Activated CD8-positive, alpha-beta memory T cell treated with anti-CD3 and anti-CD28 coated beads for 36 hours (primary cell): ENCODE results near the gene GK. TPM values are rescaled to one million over a fixed set of nuclear protein-coding genes. Genes with fewer than 3 reads are reported as not detected.
"Not testable (repeated sequence)": the region's sequence is repeated elsewhere in the genome, so short reads cannot be mapped to it uniquely, and the experiment has no call there.

ENCODE experiments used
- CTCF ChIA-PET: fragments of 350-600 bp; sonication (Branson Sonifier 250); formaldehyde crosslinking; loops from one replicate; lab custom pipeline; 2021; ENCODE audit warnings: antibody characterized with exemption; lab: Charles Lee
- POLR2A ChIA-PET: fragments of 350-600 bp; sonication (Branson Sonifier 250); formaldehyde crosslinking; loops from one replicate; lab custom pipeline; 2021; ENCODE audit warnings: antibody characterized with exemption; lab: Charles Lee
- total RNA-seq, 2 experiments: library from RNA; stranded (reverse); gene quantifications; one replicate each; pipeline ENCODE4 v1.2.3, GENCODE V29; 2021

The GK gene
- total RNA-seq, result 10 to 100 TPM; 28.3 to 30.9 TPM

DNA sequence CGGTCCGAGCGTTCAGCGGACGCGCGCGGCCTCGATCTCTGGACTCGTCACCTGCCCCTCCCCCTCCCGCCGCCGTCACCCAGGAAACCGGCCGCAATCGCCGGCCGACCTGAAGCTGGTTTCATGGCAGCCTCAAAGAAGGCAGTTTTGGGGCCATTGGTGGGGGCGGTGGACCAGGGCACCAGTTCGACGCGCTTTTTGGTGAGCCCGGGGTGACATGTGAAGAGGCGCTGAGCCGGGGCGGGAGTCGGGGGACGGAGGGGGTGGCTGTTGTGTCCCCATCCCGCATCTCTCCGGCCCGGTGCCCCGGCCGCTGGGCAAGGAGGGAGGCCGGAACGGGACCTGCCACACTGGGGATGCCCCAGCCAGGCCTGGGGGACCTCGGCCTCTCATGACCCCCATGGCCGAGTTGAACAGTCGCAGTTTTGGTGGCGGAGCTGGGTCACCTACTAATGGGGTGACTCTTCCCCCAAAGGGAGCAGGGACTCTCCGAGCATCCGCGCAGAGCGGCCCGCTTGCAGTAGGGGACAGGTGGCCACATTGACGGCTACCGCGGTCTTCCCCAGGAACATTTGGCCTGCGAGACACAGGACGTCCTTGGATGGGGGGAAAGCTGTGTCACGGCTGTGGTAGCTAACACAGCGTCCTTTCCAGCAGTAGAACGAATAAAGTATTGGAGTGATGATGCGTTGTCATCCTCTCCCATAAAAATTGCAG is at the start of gene GK:
TSS of gene GK (plus strand) at position 9 of the 717 bp plus-strand sequence. CDS start at position 124, 115 bp downstream.
- POLR2A ChIA-PET, result no interaction called here
- CTCF ChIA-PET, result no interaction called here

DNA sequence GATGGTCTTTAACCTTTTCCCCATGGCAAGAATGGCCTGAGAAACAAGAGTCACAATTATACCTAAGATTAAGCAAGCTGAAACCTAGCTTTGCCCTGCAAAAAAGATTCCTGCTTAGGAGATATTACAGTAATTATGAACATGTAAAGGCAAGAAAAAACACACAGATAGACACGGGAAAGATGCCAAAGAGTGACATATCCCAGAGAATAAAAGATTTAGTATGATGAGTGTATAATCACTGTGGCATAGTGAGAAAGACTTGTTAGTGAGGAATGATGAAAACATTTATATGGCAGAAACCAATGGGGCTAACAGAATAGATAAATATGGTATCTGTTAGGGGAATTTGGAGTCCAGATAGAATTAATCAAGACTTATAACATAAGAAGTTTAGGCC is 46.1 kb upstream of the GK start:
- ChIA-PET CTCF (no interaction called here), POLR2A (no interaction called here)

DNA sequence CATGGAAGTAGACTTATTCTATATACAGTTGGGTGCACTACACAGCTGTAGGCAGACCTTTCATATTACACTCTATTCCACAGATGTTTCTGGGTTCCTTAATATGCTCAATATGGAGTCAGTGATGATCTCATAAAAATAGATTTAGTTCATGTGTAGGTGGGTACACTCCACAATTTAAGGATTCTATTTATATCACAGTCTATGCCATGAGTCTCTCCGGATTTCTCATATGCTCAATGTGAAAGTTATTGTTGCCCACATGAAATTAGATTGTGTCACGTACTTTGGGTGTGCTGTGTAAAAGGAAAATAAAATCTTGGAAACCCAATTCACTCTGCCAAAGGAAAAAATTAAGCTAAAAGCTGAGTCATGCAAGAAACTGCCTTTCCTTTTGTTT is 43.2 kb upstream of the GK start:
- CTCF ChIA-PET, result no interaction called here

DNA sequence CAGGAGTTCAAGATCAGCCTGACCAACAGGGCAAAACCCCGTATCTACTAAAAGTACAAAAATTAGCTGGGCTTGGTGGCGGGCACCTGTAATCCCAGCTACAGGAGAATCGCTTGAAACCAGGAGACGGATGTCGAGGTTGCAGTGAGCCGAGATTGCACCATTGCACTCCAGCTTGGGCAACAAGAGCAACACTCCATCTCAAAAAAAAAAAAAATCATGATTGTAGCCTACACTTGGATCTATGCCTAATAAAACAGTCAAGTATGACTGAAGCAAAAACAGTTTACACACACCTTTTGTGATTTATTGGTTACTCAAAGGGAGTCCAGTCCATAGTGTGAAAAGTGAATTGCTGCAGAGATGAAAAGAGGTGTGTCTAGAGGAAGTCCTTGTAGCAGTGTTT is 41.0 kb upstream of the GK start:
- ChIA-PET CTCF (no interaction called here), POLR2A (no interaction called here)

More for the DNA sequence above, 43.2 kb upstream of the GK start:
- POLR2A ChIA-PET, result no interaction called here

DNA sequence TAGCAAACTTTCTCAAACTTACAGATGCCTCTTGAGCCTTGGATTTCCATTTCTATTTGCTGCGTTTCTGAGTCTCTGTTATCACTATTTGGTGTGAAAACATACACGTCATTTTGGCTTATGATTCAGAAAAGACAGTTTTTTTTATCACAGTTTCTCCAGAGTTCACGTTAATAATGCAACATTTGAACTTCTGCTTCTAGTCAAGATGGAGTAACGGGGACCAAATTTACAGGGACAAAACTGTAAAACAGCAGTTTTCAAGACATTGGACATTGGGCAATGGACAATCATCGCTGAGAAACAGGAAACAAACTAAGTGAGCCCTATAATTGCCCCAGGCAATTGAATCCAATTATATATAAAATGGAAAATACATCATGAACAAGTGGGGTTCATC is 39.5 kb upstream of the GK start:
- POLR2A ChIA-PET, result no interaction called here
- CTCF ChIA-PET, result no interaction called here

DNA sequence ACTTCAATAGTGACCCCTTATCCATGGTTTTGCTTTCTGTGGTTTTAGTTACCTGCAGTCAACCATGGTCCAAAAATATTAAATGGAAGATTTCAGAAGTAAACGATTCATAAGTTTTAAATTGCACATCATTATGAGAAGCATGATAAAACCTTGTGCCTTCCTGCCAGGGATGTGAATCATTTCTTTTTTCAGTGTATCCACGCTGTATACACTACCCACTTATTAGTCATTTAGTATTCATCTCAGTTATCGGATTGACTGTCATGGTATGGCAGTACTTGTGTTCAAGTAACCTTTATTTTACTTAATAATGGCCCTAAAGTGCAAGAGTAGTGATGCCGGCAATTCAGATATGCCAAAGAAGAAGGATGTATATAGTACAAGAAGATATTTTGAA is 38.0 kb upstream of the GK start:
- POLR2A ChIA-PET, result no interaction called here
- CTCF ChIA-PET, result no interaction called here

DNA sequence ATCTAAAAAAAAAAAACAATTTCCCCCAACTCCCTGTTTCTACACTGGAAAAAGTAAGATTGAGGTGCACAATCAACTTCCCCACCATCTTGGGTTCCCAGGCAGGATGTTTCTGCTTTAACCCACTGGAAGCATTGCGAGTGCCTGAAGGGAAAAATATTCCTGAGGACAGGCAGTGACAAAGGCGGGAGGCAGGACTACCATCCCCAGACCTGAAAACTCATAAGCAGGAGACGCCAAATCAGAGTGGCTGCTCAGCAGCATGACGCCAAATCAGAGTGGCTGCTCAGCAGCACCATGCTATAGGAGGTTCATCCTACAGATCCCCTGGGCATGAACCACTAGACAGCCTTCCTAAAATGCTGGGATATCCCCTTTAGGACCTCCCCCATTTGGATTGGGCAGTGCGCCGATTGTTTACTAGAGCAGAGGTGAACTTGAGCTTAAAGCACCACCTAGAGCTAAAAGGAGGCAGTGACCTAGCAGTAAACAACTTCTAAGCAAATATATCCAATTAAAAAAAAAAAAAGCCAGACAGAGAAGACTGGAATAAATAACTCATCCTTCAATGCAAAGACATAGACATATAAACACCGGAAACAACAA is 35.0 kb upstream of the GK start:
- ChIA-PET POLR2A (no interaction called here), CTCF (no interaction called here)

DNA sequence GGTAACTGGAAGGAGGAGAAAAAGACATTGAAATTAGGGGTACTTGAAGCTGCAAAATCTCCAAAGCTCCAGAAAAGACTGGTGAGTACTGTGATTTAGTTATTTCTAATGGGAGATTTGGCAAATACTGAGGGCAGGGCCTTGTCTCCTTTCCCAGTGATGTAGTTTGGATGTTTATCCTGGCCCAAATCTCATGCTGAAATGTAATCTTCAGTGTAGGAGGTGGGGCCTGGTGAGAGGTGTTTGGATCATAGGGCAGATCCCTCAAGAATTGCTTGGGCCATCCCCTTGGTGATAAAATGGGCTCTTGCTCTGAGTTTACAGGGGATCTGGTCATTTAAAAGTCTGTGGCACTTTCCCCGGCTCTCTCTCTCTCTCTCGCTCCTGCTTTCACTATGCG is 33.1 kb upstream of the GK start:
- CTCF ChIA-PET, result no interaction called here

DNA sequence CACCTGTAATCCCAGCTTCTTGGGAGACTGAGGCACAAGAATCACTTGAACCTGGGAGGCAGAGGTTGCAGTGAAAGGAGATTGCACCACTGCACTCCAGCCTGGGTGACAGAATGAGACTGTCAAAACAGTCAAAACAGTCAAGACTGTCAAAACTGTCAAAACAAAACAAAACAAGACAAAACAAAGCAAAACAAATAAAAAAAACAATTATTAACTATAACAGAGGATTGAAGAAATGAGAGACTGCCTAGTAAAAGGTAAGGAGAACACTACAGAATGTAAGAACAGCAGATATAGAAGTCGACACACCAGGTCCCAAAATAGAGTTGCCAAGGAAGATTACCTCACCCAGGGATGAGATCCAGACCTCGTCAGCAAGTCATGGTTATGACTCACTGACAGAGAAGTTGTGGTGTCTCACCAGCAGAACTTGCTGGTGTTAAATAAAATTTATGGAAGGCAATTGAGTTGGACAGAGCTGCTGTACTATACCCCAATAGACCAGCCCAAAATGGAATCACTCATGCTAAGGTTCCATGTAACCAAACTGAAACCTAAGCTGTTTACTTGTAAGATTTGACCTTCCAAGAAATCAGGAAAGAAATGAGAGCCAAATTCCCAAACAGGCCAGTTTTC is 32.1 kb upstream of the GK start:
- ChIA-PET CTCF (no interaction called here), POLR2A (no interaction called here)

More for the DNA sequence above, 33.1 kb upstream of the GK start:
- POLR2A ChIA-PET, result no interaction called here

DNA sequence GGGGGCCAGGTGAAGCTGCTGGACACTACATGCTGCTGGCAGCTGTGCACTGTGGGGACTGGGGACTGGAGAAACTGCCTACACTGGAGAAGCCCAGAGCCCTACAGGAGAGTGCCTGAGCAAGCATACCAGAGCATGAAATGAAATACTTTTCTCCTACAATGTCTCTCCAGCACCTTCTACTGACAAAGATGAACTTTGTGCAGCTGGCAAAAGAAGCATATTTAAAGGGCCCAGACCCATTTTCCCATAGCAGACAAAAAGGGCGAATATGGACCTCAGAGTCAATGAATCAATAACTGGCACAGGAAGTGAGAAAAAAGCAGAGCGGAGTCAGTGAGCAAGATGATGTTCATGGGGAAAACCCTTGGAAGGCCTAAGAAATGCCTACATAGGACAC is 30.9 kb upstream of the GK start:
- POLR2A ChIA-PET, result no interaction called here
- CTCF ChIA-PET, result no interaction called here

DNA sequence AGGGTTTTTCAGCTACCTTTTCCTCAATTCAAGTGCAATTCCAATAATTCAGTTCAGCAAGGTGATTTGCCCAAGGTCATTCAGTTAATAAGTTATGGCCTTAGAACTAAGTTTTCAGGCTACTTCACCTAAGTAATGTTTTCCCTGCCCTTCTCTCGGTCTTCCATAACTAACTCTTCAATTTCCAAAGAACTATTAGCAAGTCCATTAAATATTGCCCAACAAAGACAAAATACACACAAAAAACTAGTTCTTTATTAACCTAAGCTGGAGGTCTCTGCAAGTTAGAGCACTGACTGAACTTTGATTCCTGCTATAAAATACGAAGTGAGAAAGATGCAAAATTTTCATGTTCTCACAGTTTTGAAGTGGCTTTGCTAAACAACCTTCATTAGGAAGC is 26.8 kb upstream of the GK start:
- ChIA-PET CTCF (no interaction called here), POLR2A (no interaction called here)

DNA sequence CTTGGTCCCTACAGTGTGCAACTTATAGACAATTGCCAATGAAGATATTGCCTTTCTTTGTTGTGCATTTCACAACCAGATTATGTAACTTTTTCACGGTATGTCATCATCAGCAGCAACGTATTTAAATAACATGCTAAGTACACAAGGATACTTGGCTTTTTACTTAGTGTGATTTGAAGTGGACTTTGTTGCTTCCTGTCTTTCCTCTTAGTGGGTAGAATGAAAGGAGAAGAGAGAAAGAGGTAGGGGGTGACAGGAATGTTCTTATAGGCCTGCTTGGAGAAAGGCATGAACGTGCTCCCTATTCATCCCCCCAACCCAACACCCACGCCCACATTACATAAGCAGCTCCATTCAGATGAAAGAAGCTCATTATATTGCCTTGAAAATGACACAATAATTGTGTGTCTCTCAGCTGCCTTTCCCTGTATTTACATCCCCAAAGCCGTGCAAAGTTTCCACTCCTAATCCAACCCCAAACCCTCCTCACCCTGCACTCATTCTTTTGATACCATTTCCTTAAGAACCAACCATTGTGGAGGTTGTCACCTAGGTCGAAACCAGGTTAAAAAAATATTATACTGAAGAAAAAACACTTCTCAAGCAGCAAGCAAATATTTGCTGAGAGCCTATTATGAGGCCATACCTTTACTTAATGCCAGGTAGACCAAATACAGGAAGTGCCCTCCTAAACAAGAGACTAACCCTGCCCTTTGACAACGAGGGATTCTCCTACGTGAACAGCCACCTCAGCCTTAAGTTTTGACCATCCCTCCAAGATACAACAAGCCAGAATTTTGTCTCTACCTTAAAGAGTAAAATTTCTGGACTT is 25.2 kb upstream of the GK start:
- CTCF ChIA-PET, result no interaction called here
- POLR2A ChIA-PET, result no interaction called here

DNA sequence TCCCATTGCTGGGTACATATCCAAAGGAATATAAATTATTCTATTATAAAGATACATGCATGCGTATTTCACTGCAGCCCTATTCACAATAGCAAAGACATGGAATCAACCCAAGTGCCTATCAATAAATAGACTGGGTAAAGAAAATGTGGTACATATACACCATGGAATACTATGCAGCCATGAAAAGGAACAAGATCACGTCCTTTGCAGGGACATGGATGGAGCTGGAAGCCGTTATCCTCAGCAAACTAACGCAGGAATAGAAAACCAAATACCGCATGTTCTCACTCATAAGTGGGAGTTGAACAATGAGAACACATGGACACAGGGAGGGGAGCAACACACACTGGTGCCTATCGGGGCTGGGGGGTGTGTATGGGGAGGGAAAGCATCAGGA is 19.2 kb upstream of the GK start:
- CTCF ChIA-PET, result interaction anchor here (0.6 kb wide), 1 partner anchor 422 kb away, joined by 3 read pairs; no protein-coding TSS in a partner anchor
- POLR2A ChIA-PET, result not testable (repeated sequence)

DNA sequence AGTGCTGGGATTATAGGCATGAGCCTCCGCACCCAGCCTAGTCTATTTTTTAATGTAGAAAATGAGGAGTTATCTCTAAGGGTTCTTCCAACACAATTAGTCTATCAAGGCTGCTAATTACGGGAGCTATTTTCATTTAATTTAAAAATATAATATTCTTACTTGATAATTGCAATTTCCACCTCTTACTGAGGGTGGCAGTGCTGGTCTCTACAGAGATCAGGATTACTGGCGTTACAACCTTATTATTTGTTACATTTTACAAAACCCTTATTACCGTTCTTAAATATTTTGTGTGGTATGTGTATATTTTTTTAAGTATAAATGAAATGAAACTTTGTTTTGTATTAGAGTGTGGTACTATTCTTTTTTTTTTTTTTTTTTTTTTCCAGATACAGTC is 17.6 kb upstream of the GK start:
- ChIA-PET CTCF (interaction anchor here (0.7 to 1.2 kb wide), 3 partner anchors 23 to 100 kb away, joined by 3 read pairs; no protein-coding TSS in a partner anchor), POLR2A (no interaction called here)

DNA sequence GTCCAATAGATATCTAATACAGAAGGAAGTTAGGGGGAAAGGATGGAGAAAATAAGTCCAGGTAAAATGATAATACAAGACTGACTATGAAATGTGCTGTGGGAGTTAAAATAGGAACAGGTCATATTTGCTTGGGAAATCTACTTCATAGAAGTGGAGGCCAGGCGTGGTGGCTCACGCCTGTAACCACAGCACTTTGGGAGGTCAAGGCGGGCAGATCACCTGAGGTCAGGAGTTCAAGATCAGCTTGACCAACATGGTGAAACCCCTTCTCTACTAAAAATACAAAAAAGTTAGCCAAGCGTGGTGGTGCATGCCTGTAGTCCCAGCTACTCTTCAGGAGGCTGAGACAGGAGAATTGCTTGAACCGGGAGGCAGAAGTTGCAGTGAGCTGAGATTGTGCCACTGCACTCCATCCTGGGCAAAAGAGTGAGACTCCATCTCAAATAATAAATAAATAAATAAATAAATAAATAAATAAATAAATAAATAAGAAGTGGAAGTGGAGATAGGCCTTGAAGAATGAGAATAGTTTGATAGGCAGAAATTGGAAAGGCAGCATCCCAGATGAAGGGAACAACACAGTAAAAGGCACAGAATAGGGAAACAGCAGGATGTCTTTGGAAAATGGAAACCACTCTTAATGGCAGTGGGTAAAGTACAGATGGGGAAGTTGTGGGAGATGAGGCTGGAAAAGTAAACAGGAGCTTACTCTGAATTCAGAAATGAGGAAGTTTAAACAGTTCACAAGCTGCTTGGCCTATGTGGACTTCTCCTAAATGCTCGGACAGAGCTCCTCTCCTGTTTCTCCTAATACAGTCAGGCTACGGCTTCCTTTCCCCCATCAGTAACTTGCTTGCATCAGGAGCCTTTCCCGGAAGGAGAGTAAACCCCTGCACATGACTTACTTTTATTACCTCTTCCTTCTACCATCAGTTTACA is 15.1 kb upstream of the GK start:
- POLR2A ChIA-PET, result no interaction called here
- CTCF ChIA-PET, result no interaction called here

DNA sequence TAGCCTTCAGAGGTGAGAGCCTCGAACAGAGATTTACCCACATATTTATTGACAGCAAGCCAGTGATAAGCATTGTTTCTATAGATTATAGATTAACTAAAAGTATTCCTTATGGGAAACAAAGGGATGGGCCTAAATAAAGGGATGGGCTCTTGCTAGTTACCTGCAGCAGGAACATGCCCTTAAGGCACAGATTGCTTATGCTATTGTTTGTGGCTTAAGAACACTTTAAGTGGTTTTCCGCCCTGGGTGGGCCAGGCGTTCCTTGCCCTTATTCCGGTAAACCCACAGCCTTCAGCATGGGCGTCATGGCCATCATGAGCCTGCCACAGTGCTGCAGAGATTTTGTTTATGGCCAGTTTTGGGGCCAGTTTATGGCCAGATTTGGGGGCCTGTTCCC is 13.5 kb upstream of the GK start:
- POLR2A ChIA-PET, CTCF ChIA-PET: not testable (repeated sequence)

DNA sequence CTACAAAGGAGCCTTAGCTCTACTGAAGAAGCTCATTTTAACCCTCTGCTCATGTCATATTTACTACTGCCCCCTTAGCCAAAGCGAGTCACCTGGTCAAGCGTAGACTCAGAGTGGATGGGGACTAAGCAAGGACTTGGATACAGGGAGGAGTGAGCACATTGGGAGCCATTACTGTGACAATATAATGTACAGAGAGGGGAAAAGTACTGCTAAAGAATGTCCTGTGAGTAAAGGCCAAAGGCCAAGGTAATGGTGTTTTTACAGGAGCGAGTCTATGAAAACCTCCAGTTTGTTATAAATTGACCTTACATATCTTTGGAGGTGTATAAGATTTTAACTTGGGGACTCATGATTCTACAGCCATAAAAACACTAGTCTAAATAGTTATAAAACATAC is 10.6 kb upstream of the GK start:
- ChIA-PET POLR2A (no interaction called here), CTCF (interaction anchor here (0.6 to 0.7 kb wide), 2 partner anchors 70 to 765 kb away, joined by 3 read pairs; no protein-coding TSS in a partner anchor)

DNA sequence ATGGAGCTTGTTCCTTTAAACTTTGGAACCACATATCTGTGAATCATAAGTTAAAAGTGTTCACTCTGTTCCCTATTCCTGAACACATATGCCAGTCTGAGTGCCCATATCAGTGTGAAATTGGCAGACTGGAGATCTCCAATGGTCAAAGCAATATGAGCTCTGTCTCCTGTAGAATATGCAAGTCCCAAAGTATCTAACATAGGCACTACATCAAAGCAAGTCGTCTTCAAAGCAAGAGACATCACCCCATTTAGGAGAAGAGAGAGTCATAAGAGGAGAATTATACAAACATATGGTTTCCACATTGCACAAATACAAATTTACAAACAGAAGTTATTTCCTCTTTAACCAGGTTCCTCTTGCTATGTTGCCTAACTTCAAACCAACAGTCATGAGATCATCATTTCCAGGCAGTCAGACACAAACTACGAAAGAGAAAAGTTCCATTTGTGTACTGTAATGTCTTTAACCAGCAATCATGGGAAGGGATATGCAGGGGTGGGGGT is 9.9 kb upstream of the GK start:
- ChIA-PET CTCF (interaction anchor here (0.7 kb wide), 1 partner anchor 764 kb away, joined by 3 read pairs; no protein-coding TSS in a partner anchor), POLR2A (no interaction called here)
